NCI-H1105 treated with DMSO at 0.1 percent for 48 hours (cell line): ENCODE data around the gene HOMER1.
"Not testable (repeated sequence)": the region's sequence is repeated elsewhere in the genome, so short reads cannot be mapped to it uniquely, and the experiment has no call there.

ENCODE experiments used
- DNase-seq: peaks from one replicate; lab custom pipeline; 2025; lab: John Stamatoyannopoulos, UW

HOMER1 gene

GRCh38 chr5:79517601-79518000 lies 3.7 kb upstream of the HOMER1 start:
- DNase-seq: no peak

- no peak for DNase-seq
Observed at GRCh38 chr5:79516986-79517385, 3.1 kb upstream of the HOMER1 start.

GRCh38 chr5:79516331-79516730 lies 2.4 kb upstream of the HOMER1 start:
- DNase-seq: not testable (repeated sequence)

- peak; percentile 85 for DNase-seq
Observed at GRCh38 chr5:79514391-79515105, 614 bp upstream of the HOMER1 start.

GRCh38 chr5:79513308-79513703 lies 628 bp downstream of the HOMER1 start:
- DNase-seq: peak; percentile 17

GRCh38 chr5:79512471-79513307 lies 1.2 kb downstream of the HOMER1 start:
- no peak for DNase-seq

- peak; percentile 1 for DNase-seq
Observed at GRCh38 chr5:79512049-79512448, 1.9 kb downstream of the HOMER1 start.

- no peak for DNase-seq
Observed at GRCh38 chr5:79510638-79511037, 3.3 kb downstream of the HOMER1 start.

- DNase-seq: no peak
Observed at GRCh38 chr5:79509244-79509885, 4.6 kb downstream of the HOMER1 start.

GRCh38 chr5:79508794-79509193 lies 5.1 kb downstream of the HOMER1 start:
- DNase-seq: no peak

GRCh38 chr5:79508354-79508753 lies 5.6 kb downstream of the HOMER1 start:
- DNase-seq: no peak

- DNase-seq: no peak
Observed at GRCh38 chr5:79507251-79508205, 6.4 kb downstream of the HOMER1 start.

GRCh38 chr5:79505138-79505537 lies 8.8 kb downstream of the HOMER1 start:
- DNase-seq: no peak

GRCh38 chr5:79503794-79504495 lies 10.0 kb downstream of the HOMER1 start:
- DNase-seq: no peak

GRCh38 chr5:79499640-79500273 lies 14.2 kb downstream of the HOMER1 start:
- no peak for DNase-seq

GRCh38 chr5:79495311-79495710 lies 18.6 kb downstream of the HOMER1 start:
- peak; percentile 25 for DNase-seq

GRCh38 chr5:79493596-79494345 lies 20.2 kb downstream of the HOMER1 start:
- DNase-seq: no peak

GRCh38 chr5:79491690-79492317 lies 22.1 kb downstream of the HOMER1 start:
- no peak for DNase-seq

- no peak for DNase-seq
Observed at GRCh38 chr5:79490323-79490936, 23.5 kb downstream of the HOMER1 start.
